Head of caudate nucleus (tissue), 42 donors: ENCODE data around the gene AFF1.
"Not testable (repeated sequence)": the region's sequence is repeated elsewhere in the genome, so short reads cannot be mapped to it uniquely, and the experiment has no call there.

Experiments
- DNase-seq, 42 donors: peaks; one replicate each; pipeline versions ENCODE4 v3.0.0 to v3.0.0-alpha.2; 2020 to 2021; ENCODE audit warnings: mixed read lengths in 7 of 42
- intact Hi-C: fragments of 100-400 bp; cut with DNase I; formaldehyde crosslinking; loops from one replicate; pipeline ENCODE4 v1.15.0; 2022

The AFF1 gene

GRCh38 chr4:87024201-87024600 is 89.4 kb downstream of the AFF1 start:
- intact Hi-C loops, result no loop called here
- DNase-seq, result no peak

- intact Hi-C loops, result no loop called here
- no peak for DNase-seq
Observed at GRCh38 chr4:87025023-87025613, 90.3 kb downstream of the AFF1 start.

GRCh38 chr4:87025614-87026041 is 90.8 kb downstream of the AFF1 start:
- DNase-seq, result no peak
- intact Hi-C loops, result no loop called here

- intact Hi-C loops, result no loop called here
- DNase-seq, result no peak
Observed at GRCh38 chr4:87026800-87027495, 92.1 kb downstream of the AFF1 start.

- no peak for DNase-seq
- intact Hi-C loops, result no loop called here
Observed at GRCh38 chr4:87029356-87029755, 94.5 kb downstream of the AFF1 start.

- intact Hi-C loops, result no loop called here
- DNase-seq, result no peak
Observed at GRCh38 chr4:87030124-87030523, 95.3 kb downstream of the AFF1 start.

- no peak for DNase-seq
- intact Hi-C loops, result no loop called here
Observed at GRCh38 chr4:87030755-87031441, 96.1 kb downstream of the AFF1 start.

GRCh38 chr4:87031920-87032319 is 97.1 kb downstream of the AFF1 start:
- no peak for DNase-seq
- intact Hi-C loops, result no loop called here

GRCh38 chr4:87032884-87033533 is 98.2 kb downstream of the AFF1 start:
- intact Hi-C loops, result no loop called here
- DNase-seq, result no peak

- DNase-seq, result no peak
- intact Hi-C loops, result no loop called here
Observed at GRCh38 chr4:87033902-87034301, 99.1 kb downstream of the AFF1 start.

- intact Hi-C loops, result no loop called here
- DNase-seq, result no peak
Observed at GRCh38 chr4:87034527-87034926, 99.7 kb downstream of the AFF1 start.

- no peak for DNase-seq
- intact Hi-C loops, result no loop called here
Observed at GRCh38 chr4:87035881-87036509, 101.2 kb downstream of the AFF1 start.

- intact Hi-C loops, result no loop called here
- DNase-seq, result no peak
Observed at GRCh38 chr4:87036713-87037112, 101.9 kb downstream of the AFF1 start.

- intact Hi-C loops, DNase-seq: not testable (repeated sequence)
Observed at GRCh38 chr4:87037171-87037570, 102.4 kb downstream of the AFF1 start.

GRCh38 chr4:87037671-87038334 is 103.0 kb downstream of the AFF1 start:
- no peak for DNase-seq
- intact Hi-C loops, result no loop called here

- intact Hi-C loops, result no loop called here
- DNase-seq, result peak in 36 of 42 donors; percentile 24 to 81 (median 54)
Observed at GRCh38 chr4:87038837-87039615, 104.2 kb downstream of the AFF1 start.

- intact Hi-C loops, result no loop called here
- no peak for DNase-seq
Observed at GRCh38 chr4:87041141-87041540, 106.3 kb downstream of the AFF1 start.

GRCh38 chr4:87042221-87042620 is 107.4 kb downstream of the AFF1 start:
- DNase-seq, result no peak
- intact Hi-C loops, result no loop called here
